Adrenal gland (tissue), 5 donors: ENCODE results near the gene ALKAL2.

Experiments used
- CTCF ChIP-seq, 6 experiments: fragments of 450-650 bp in 4 of 6; fragments of 200-600 bp in 2 of 6; sonication (generic) in 1 of 6; IDR thresholded peaks; 1 replicate in 5 of 6; 2 replicates in 1 of 6; pipeline versions ENCODE4 v1.5.1 to v1.8.0; 2016 to 2021; ENCODE audit warnings: antibody characterized with exemption in 6 of 6, mild to moderate bottlenecking in 2 of 6, moderate library complexity in 1 of 6
- POLR2A ChIP-seq, 2 donors: fragments of 450-650 bp; IDR thresholded peaks; one replicate each; pipeline ENCODE4 v1.6.1; 2017; ENCODE audit warnings: antibody characterized with exemption in 2 of 2, mild to moderate bottlenecking in 2 of 2, moderate library complexity in 1 of 2
- donor health status: DM: no; HTN: no; CAD: no.

- TF ChIP-seq CTCF (IDR thresholded peaks at IDR 0.05) (no peak), POLR2A (IDR thresholded peaks at IDR 0.05) (no peak)
Observed at GRCh38 chr2:233030-233429, 54.9 kb downstream of the ALKAL2 start.
